A549 (cell line): ENCODE data around the gene RASL10A. TPM values are rescaled to one million over a fixed set of nuclear protein-coding genes. Genes with fewer than 3 reads are reported as not detected.

Source experiments
- ATAC-seq, 2 experiments: fragments of 200-7000 bp in 1 of 2; fragments of >200 bp in 1 of 2; cut with Nextera tagmentation in 1 of 2; cut with Tn5 transposase in 1 of 2; 3 replicates each; pipeline versions ENCODE4 v1.8.0 to v1.9.1; 2018 to 2020; ENCODE audit warnings: mild to moderate bottlenecking in 1 of 2, moderate library complexity in 1 of 2
- CTCF ChIA-PET: fragments of 300-600 bp; sonication (Branson Sonifier 250); formaldehyde crosslinking; extraction: SDS; loops from one replicate; lab custom pipeline; 2021; ENCODE audit warnings: antibody characterized with exemption, inconsistent platforms; lab: Yijun Ruan, JAX
- POLR2A ChIA-PET: fragments of 350-600 bp; formaldehyde crosslinking; extraction: SDS; loops from one replicate; lab custom pipeline; 2021; ENCODE audit warnings: antibody characterized with exemption, inconsistent platforms; lab: Yijun Ruan, JAX
- DNase-seq, 2 experiments: peaks; one replicate each; pipeline versions ENCODE4 v3.0.0 to v3.0.0-alpha.2; 2011 to 2016; ENCODE audit warnings: low read depth in 1 of 2, low spot score in 1 of 2
- FAIRE-seq: peaks from 2 replicates; lab custom pipeline; 2011; peaks lifted over from hg19 to GRCh38; lab: Jason Lieb, UNC
- H3K27ac ChIP-seq, 2 experiments: fragments of >200 bp; sonication (Bioruptor Twin); formaldehyde crosslinking; 3 replicates each; pipeline ENCODE4 v1.5.1; 2016 to 2017
- H3K4me1 ChIP-seq: fragments of >200 bp; sonication (Bioruptor Twin); formaldehyde crosslinking; 3 replicates; pipeline ENCODE4 v1.6.1; 2016
- H3K4me2 ChIP-seq: fragments of >200 bp; sonication (Bioruptor Twin); formaldehyde crosslinking; 3 replicates; pipeline ENCODE4 v1.6.1; 2016
- H3K4me3 ChIP-seq: fragments of >200 bp; sonication (Bioruptor Twin); formaldehyde crosslinking; 3 replicates; pipeline ENCODE4 v1.5.1; 2016
- H3K9me3 ChIP-seq: fragments of >200 bp; sonication (Bioruptor Twin); formaldehyde crosslinking; 3 replicates; pipeline ENCODE4 v1.6.1; 2016
- ATOH8 ChIP-seq: fragments of 250-450 bp; sonication (Bioruptor Pico); IDR thresholded peaks from 2 replicates; pipeline ENCODE4 v1.5.0; 2020; ENCODE audit warnings: low read depth, mild to moderate bottlenecking, moderate library complexity
- CBX2 ChIP-seq: fragments of 200-600 bp; sonication (generic); IDR thresholded peaks from 2 replicates; pipeline ENCODE4 v1.6.1; 2016; ENCODE audit warnings: low read depth, mild to moderate bottlenecking, borderline replicate concordance
- CBX8 ChIP-seq: fragments of 200-600 bp; sonication (generic); IDR thresholded peaks from 2 replicates; pipeline ENCODE4 v1.6.1; 2016
- CHD2 ChIP-seq: fragments of 150-350 bp; IDR thresholded peaks from 2 replicates; pipeline ENCODE4 v1.6.1; 2014; ENCODE audit warnings: low read length; ENCODE audit not compliant: partially characterized antibody
- EHF ChIP-seq: fragments of 250-450 bp; sonication (Bioruptor Pico); IDR thresholded peaks from 2 replicates; pipeline ENCODE4 v1.5.0; 2020; ENCODE audit warnings: mild to moderate bottlenecking
- GATA3 ChIP-seq: IDR thresholded peaks from 2 replicates; pipeline ENCODE4 v1.6.1; 2012; ENCODE audit warnings: borderline replicate concordance
- HDAC2 ChIP-seq: fragments of 200-600 bp; sonication (generic); IDR thresholded peaks from 2 replicates; pipeline ENCODE4 v1.6.1; 2016
- HEYL ChIP-seq: fragments of 250-450 bp; sonication (Bioruptor Pico); IDR thresholded peaks from 2 replicates; pipeline ENCODE4 v1.8.0; 2021; ENCODE audit warnings: mild to moderate bottlenecking, moderate library complexity
- HMGXB4 ChIP-seq: fragments of 250-450 bp; sonication (Bioruptor Pico); IDR thresholded peaks from 2 replicates; pipeline ENCODE4 v1.5.0; 2021; ENCODE audit warnings: mild to moderate bottlenecking, moderate library complexity, borderline replicate concordance
- JUN ChIP-seq, 2 experiments: fragments of >200 bp; sonication (Bioruptor Twin); formaldehyde crosslinking; IDR thresholded peaks; 2 replicates in 1 of 2; 3 replicates in 1 of 2; pipeline ENCODE4 v1.6.1; 2016 to 2017
- KDM1A ChIP-seq: fragments of 200-600 bp; sonication (generic); IDR thresholded peaks from 2 replicates; pipeline ENCODE4 v1.6.1; 2016; ENCODE audit warnings: low read depth, mild to moderate bottlenecking
- KDM5A ChIP-seq: fragments of 200-600 bp; sonication (generic); IDR thresholded peaks from 2 replicates; pipeline ENCODE4 v1.6.1; 2016; ENCODE audit warnings: antibody characterized with exemption, mild to moderate bottlenecking
- NFE2L2 ChIP-seq: fragments of 150-350 bp; conservative IDR thresholded peaks from 2 replicates; pipeline ENCODE4 v1.6.1; 2014; ENCODE audit warnings: low read length
- NPAS2 ChIP-seq: fragments of 250-450 bp; sonication (Bioruptor Pico); IDR thresholded peaks from 2 replicates; pipeline ENCODE4 v1.8.0; 2022; ENCODE audit warnings: mild to moderate bottlenecking, moderate library complexity, borderline replicate concordance
- PHF8 ChIP-seq: fragments of 200-600 bp; sonication (generic); IDR thresholded peaks from 2 replicates; pipeline ENCODE4 v1.6.1; 2016; ENCODE audit warnings: low read depth, mild to moderate bottlenecking, antibody characterized with exemption, moderate library complexity, borderline replicate concordance
- POLR2A ChIP-seq: IDR thresholded peaks from 2 replicates; pipeline ENCODE4 v1.6.1; 2012; ENCODE audit warnings: mild to moderate bottlenecking, low read length
- RCOR1 ChIP-seq: fragments of 150-350 bp; IDR thresholded peaks from 2 replicates; pipeline ENCODE4 v1.6.1; 2014; ENCODE audit warnings: antibody characterized with exemption, low read length, low read depth
- RNF2 ChIP-seq: fragments of 200-600 bp; sonication (generic); IDR thresholded peaks from 2 replicates; pipeline ENCODE4 v1.6.1; 2016; ENCODE audit warnings: low read depth, mild to moderate bottlenecking, antibody characterized with exemption, moderate library complexity, borderline replicate concordance
- SMC3 ChIP-seq: fragments of >200 bp; sonication (Bioruptor Twin); formaldehyde crosslinking; IDR thresholded peaks from 3 replicates; pipeline ENCODE4 v1.6.1; 2018; ENCODE audit warnings: inconsistent platforms
- TP53 ChIP-seq: fragments of 250-450 bp; sonication (Bioruptor Pico); IDR thresholded peaks from 2 replicates; pipeline ENCODE4 v1.5.0; 2021; ENCODE audit warnings: mild to moderate bottlenecking, moderate library complexity
- ZC3H11A ChIP-seq: fragments of 450-650 bp; IDR thresholded peaks from 2 replicates; pipeline ENCODE4 v1.6.1; 2014; ENCODE audit warnings: antibody characterized with exemption, mild to moderate bottlenecking
- ZFP36 ChIP-seq: fragments of 450-650 bp; IDR thresholded peaks from 2 replicates; pipeline ENCODE4 v1.6.1; 2014; ENCODE audit warnings: borderline replicate concordance; ENCODE audit not compliant: partially characterized antibody
- ZSCAN20 ChIP-seq: fragments of 250-450 bp; sonication (Bioruptor Pico); IDR thresholded peaks from 2 replicates; pipeline ENCODE4 v1.8.0; 2022; ENCODE audit warnings: mild to moderate bottlenecking, moderate library complexity
- WGBS: methylation state at CpG from one replicate; pipeline ENCODE4 v1.1.6; 2017; ENCODE audit errors: missing lambda C conversion rate; 5-methylcytosine and 5-hydroxymethylcytosine counted together
- polyA plus RNA-seq, 4 experiments: library from polyadenylated mRNA; depleted of rRNA in 3 of 4; stranded (reverse); fragments of >200 nt; fragmentation: RNase III in 1 of 4; extraction: RNeasy Plus Mini Kit Qiagen cat#74134 plus additional on column Dnase treatment in 1 of 4; gene quantifications; 2 replicates in 3 of 4; 3 replicates in 1 of 4; pipeline ENCODE4 v1.2.3, GENCODE V29; 2011 to 2017
- TF ChIP-seq, protein P1 (sequence below): fragments of 200-600 bp; sonication (generic); IDR thresholded peaks from 2 replicates; pipeline ENCODE4 v1.6.1; 2016; ENCODE audit warnings: antibody characterized with exemption, mild to moderate bottlenecking, moderate library complexity
- TF ChIP-seq, protein P2 (sequence below): IDR thresholded peaks from 2 replicates; pipeline ENCODE4 v1.6.1; 2012
- TF ChIP-seq, protein P3 (sequence below): IDR thresholded peaks from 2 replicates; pipeline ENCODE4 v1.6.1; 2012; ENCODE audit warnings: low read depth, borderline replicate concordance
- TF ChIP-seq, protein P4 (sequence below): IDR thresholded peaks from 2 replicates; pipeline ENCODE4 v1.6.1; 2012
- TF ChIP-seq, protein P5 (sequence below): fragments of 450-650 bp; IDR thresholded peaks from 2 replicates; pipeline ENCODE4 v1.6.1; 2014; ENCODE audit warnings: antibody characterized with exemption

RASL10A gene
- polyA plus RNA-seq, 2 of the 4 experiments (the other 2 are of a cell fraction): 0.08 to 0.25 TPM

DNA sequence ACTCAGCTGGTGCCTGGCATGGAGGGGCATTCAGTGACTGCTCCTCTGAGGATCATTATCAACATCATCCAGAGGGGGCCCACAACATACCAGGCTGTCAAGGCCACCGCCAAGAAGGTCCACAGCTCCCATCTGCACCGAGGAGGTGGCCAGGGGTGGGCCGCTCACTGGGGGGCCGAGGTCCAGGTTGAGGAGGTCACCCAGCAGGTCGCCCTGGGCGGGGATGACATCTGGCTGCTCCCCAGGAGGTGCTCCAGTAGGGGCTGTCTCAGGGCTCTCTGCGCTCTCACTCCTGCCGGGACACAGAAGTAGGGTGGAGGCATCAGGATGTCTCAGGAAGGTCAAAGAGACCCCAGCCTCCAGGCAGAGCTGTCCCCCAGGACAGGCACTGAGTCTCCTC lies 25.1 kb upstream of the RASL10A start:
- WGBS: 89% methylated on average over 3 of the region's 8 CpGs
- no peaks in the 10 kb centered on the region for H3K9me3 ChIP-seq
- DNase-seq (no peak), FAIRE-seq (no peak), ATAC-seq (no peak)
- peaks cover 8% of the 10 kb centered on the region; the same call in 1 of the 3 replicates for H3K4me1 ChIP-seq
- H3K4me2 ChIP-seq: no peak overlapping the region
- H3K4me3 ChIP-seq: no peak overlapping the region
- ChIA-PET POLR2A (no interaction called here), CTCF (no interaction called here)
- TF ChIP-seq CBX2 (no peak), ATOH8 (CRISPR knock-in tag) (no peak), HDAC2 (no peak), JUN (IDR thresholded peaks at IDR 0.05) (no peak), PHF8 (no peak), KDM1A (no peak), TP53 (CRISPR knock-in tag) (no peak), CHD2 (no peak), ZFP36 (no peak), ZC3H11A (no peak), HEYL (CRISPR knock-in tag) (no peak), POLR2A (no peak)
- TF ChIP-seq, protein P1, sequence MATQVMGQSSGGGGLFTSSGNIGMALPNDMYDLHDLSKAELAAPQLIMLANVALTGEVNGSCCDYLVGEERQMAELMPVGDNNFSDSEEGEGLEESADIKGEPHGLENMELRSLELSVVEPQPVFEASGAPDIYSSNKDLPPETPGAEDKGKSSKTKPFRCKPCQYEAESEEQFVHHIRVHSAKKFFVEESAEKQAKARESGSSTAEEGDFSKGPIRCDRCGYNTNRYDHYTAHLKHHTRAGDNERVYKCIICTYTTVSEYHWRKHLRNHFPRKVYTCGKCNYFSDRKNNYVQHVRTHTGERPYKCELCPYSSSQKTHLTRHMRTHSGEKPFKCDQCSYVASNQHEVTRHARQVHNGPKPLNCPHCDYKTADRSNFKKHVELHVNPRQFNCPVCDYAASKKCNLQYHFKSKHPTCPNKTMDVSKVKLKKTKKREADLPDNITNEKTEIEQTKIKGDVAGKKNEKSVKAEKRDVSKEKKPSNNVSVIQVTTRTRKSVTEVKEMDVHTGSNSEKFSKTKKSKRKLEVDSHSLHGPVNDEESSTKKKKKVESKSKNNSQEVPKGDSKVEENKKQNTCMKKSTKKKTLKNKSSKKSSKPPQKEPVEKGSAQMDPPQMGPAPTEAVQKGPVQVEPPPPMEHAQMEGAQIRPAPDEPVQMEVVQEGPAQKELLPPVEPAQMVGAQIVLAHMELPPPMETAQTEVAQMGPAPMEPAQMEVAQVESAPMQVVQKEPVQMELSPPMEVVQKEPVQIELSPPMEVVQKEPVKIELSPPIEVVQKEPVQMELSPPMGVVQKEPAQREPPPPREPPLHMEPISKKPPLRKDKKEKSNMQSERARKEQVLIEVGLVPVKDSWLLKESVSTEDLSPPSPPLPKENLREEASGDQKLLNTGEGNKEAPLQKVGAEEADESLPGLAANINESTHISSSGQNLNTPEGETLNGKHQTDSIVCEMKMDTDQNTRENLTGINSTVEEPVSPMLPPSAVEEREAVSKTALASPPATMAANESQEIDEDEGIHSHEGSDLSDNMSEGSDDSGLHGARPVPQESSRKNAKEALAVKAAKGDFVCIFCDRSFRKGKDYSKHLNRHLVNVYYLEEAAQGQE: no peak
- TF ChIP-seq, protein P2, sequence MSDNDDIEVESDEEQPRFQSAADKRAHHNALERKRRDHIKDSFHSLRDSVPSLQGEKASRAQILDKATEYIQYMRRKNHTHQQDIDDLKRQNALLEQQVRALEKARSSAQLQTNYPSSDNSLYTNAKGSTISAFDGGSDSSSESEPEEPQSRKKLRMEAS: no peak
- H3K27ac ChIP-seq: no peak overlapping the region

GRCh38 chr22:29339381-29340235 lies 24.1 kb upstream of the RASL10A start:
- POLR2A ChIA-PET: no interaction called here
- H3K4me3 ChIP-seq: no peak overlapping the region
- DNase-seq (no peak), FAIRE-seq (no peak), ATAC-seq (no peak)
- H3K9me3 ChIP-seq: no peaks in the 10 kb centered on the region
- WGBS: 91% methylated on average over 21 of the region's 23 CpGs
- no peak overlapping the region for H3K27ac ChIP-seq
- H3K4me1 ChIP-seq: peaks cover 11% of the 10 kb centered on the region; the same call in 2 of the 3 replicates
- CTCF ChIA-PET: no interaction called here
- no peak overlapping the region for H3K4me2 ChIP-seq
- TF ChIP-seq ZFP36 (no peak), HMGXB4 (CRISPR knock-in tag) (no peak), RNF2 (no peak), POLR2A (no peak), SMC3 (no peak), RCOR1 (no peak), CBX8 (no peak), NPAS2 (CRISPR knock-in tag) (no peak), EHF (CRISPR knock-in tag) (no peak), GATA3 (no peak), HEYL (CRISPR knock-in tag) (no peak), NFE2L2 (no peak), KDM5A (no peak), ZSCAN20 (CRISPR knock-in tag) (no peak)
- TF ChIP-seq, protein P3, sequence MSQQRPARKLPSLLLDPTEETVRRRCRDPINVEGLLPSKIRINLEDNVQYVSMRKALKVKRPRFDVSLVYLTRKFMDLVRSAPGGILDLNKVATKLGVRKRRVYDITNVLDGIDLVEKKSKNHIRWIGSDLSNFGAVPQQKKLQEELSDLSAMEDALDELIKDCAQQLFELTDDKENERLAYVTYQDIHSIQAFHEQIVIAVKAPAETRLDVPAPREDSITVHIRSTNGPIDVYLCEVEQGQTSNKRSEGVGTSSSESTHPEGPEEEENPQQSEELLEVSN: no peak
- TF ChIP-seq, protein P4, sequence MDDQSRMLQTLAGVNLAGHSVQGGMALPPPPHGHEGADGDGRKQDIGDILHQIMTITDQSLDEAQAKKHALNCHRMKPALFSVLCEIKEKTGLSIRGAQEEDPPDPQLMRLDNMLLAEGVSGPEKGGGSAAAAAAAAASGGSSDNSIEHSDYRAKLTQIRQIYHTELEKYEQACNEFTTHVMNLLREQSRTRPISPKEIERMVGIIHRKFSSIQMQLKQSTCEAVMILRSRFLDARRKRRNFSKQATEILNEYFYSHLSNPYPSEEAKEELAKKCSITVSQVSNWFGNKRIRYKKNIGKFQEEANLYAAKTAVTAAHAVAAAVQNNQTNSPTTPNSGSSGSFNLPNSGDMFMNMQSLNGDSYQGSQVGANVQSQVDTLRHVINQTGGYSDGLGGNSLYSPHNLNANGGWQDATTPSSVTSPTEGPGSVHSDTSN: no peak
- TF ChIP-seq, protein P5, sequence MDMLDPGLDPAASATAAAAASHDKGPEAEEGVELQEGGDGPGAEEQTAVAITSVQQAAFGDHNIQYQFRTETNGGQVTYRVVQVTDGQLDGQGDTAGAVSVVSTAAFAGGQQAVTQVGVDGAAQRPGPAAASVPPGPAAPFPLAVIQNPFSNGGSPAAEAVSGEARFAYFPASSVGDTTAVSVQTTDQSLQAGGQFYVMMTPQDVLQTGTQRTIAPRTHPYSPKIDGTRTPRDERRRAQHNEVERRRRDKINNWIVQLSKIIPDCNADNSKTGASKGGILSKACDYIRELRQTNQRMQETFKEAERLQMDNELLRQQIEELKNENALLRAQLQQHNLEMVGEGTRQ: no peak
